Testis (tissue), 2 donors: Measurements from ENCODE around the gene MRPS18C.

Experiments used
- POLR2A ChIP-seq: fragments of 450-650 bp; IDR thresholded peaks from one replicate; pipeline ENCODE4 v1.6.1; 2017; ENCODE audit warnings: antibody characterized with exemption, mild to moderate bottlenecking, moderate library complexity
- TF ChIP-seq, protein P1 (sequence below), 3 experiments: fragments of 450-650 bp in 2 of 3; fragments of 200-600 bp in 1 of 3; sonication (generic) in 1 of 3; IDR thresholded peaks; one replicate each; pipeline ENCODE4 v1.5.1; 2016 to 2019; ENCODE audit warnings: antibody characterized with exemption in 3 of 3, mild to moderate bottlenecking in 2 of 3, moderate library complexity in 1 of 3

DNA sequence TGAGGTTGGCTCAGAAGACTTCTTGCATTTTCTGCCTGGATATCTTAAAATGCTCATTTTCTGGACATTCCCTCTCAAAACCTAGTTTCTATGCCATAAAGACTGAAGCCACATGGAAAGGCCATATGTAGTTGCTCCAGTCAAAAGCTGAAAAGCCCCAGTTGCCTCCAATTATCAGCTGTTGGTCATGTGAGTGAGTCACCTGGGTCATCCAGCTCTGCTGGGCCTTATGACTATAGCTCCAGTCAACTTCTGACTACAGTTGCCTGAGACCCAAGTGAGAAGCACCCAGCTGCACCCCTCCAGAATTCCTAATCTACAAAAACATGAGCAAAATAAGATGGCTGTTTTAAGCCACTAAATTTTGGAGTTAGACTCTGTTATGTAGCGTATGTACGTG, 42.2 kb upstream of the MRPS18C start:
- TF ChIP-seq POLR2A, result no peak
- TF ChIP-seq, protein P1, sequence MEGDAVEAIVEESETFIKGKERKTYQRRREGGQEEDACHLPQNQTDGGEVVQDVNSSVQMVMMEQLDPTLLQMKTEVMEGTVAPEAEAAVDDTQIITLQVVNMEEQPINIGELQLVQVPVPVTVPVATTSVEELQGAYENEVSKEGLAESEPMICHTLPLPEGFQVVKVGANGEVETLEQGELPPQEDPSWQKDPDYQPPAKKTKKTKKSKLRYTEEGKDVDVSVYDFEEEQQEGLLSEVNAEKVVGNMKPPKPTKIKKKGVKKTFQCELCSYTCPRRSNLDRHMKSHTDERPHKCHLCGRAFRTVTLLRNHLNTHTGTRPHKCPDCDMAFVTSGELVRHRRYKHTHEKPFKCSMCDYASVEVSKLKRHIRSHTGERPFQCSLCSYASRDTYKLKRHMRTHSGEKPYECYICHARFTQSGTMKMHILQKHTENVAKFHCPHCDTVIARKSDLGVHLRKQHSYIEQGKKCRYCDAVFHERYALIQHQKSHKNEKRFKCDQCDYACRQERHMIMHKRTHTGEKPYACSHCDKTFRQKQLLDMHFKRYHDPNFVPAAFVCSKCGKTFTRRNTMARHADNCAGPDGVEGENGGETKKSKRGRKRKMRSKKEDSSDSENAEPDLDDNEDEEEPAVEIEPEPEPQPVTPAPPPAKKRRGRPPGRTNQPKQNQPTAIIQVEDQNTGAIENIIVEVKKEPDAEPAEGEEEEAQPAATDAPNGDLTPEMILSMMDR (IDR thresholded peaks at IDR 0.05), result no peak
